Activated CD8-positive, alpha-beta memory T cell treated with anti-CD3 and anti-CD28 coated beads, Interleukin-2, amount 50 U/mL, for 48 hours (primary cell): ENCODE measurements around the gene BCL7A.
A peak's percentile ranks its signal among the peaks of the same experiment; 100 is the strongest.

ENCODE experiments used
- DNase-seq: peaks from one replicate; pipeline ENCODE4 v3.0.0-alpha.2; 2020

BCL7A gene

DNA sequence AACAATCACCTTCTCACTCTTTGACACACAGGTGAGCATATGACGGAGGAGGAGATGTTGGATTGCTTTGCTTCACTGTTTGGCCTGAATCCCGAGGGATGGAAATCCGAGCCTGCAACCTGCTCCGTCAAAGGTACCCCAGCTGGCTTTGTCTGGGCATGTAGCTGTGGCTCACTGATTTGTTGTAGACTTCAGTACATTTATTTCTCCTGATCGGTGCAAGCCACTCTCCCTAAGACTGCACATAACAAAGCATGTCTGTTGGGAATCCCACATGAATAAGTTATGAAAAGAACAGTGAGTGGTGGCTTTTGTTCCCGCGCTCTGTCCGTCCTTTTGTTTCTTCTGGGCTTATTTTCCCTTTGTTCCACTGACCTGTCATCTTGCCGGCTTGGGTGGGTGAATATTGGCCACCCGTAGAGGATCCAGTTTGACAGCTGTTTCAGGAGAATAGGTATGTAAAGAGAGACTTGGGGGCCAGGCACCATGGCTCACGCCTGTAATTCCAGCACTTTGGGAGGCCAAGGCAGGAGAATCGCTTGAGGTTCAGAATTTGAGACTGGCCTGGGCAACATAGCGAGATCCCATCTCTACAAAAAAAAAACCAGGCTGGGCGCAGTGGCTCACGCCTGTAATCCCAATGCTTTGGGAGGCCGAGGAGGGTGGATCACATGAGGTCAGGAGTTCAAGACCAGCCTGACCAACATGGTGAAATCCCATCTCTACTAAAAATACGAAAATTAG is 20.0 kb upstream of the BCL7A start:
- DNase-seq = no peak

DNA sequence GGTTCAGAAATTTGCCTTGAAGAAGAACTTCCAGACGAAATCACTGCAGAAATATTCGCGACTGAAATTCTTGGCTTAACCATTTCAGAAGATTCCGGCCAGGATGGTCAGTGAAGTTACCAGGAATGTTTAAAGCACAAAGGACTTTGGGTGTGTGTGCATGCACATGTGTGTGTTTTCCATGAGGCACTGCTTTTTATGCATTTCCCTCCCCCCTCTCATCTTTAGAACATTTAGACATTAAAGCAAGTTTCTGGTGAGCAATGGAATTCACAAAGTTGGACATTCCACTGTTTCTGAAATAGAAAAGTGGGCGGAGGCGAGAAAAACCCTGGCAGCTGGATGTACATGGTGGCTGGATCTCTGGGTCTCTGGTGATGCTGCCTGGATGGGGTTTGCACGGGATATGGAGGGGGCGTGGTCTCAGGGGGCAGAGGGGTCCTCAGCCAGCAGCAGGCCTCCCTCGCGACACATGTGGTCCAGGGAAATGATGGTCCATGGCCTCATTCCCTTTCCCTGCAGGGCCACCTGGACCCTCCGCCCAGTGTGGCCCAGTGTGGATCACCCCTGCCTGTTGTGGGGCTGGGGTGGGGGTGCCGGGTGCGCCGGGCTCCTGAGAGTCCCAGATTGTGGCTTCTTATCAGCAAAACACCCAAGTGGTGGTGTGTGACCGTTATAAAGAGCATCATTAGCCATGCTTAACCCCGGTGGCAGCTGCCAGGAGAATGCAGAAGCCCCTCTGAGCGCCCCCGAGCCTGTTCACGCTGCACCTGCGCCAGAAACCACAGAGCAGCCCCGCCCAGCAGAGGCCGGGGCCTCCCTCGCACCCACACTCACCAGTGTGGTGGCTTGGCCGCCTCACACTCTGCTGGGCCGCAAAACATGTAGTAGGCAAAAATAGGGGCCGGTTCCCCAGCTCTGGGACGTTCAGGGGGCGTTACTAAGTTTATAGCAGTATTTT is 17.8 kb upstream of the BCL7A start:
- no peak for DNase-seq

- no peak for DNase-seq
Observed at GRCh38 chr12:122004633-122005071, 17.0 kb upstream of the BCL7A start.

GRCh38 chr12:122005252-122005776 is 16.4 kb upstream of the BCL7A start:
- no peak for DNase-seq

DNA sequence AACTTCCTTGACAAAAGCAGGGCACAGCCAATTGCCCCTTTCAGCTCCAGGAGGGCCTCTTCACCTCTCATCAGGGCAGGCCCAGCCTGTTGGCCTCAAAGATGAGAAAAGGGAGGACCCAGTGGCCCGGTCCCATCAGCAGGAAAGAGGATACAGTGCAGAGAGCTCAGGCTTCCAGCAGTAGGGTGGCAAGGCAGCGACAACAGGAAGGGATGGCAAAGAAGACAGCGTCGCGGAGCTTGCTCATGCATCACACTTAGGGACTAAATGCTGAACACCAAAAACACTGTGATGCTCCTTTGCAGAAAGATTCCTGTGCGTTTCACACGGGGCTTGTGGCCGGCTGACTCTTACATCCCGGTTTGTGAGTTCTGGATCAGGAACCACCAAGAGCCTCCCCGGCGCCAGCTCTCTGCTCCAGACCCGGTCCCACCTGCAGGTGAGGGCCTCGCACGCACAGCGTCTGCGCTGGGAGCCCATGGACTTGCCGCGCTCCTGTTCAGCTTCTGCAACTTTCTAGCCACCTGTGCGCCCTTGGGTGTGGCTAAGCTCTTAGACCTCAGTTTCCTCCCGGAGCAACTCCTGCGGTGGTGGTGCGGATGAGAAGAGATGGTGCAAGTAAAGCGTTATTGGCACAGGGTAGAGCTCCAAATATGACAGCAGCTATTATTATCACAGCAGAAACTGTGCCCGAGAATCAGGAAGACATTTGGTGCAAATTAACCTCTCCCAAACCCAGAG is 15.3 kb upstream of the BCL7A start:
- DNase-seq = no peak

DNA sequence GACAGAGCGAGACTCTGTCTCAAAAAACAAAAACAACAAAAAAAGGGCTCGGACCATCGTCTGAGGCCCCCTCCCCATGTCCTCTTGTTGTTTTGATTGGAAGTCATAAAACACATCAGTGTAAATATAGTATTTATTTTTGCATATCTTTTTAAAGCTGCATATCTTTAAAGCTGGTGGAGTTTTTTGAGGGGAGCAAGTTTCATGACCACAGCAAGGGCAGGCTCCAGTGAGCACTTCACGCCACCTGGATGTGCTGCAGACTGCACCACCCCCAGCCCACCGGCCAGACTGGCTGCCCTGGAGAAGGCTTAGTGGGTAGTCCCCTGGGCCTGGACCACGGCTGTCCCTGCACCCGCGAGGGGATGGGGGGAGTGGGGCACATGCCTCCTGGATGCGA is 11.9 kb upstream of the BCL7A start:
- DNase-seq = no peak

DNA sequence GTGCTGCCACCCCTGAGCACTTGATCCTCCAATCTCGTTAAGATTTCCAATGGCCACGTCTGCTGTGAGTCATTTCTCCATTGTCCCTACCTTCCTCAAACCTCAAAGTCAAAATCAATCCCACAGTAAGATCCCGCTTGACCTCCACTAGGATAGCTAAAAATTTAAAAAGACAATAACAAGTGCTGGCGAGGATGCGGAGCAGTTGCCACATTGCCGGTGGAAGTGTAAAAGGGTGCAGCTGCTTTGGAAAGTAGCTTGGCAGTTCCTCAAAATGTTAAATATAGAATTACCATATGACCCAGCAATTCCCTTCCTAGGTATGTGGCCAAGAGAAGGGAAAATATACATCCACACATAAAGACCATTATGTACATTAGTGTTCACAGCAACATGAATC is 9.5 kb upstream of the BCL7A start:
- DNase-seq = no peak

DNA sequence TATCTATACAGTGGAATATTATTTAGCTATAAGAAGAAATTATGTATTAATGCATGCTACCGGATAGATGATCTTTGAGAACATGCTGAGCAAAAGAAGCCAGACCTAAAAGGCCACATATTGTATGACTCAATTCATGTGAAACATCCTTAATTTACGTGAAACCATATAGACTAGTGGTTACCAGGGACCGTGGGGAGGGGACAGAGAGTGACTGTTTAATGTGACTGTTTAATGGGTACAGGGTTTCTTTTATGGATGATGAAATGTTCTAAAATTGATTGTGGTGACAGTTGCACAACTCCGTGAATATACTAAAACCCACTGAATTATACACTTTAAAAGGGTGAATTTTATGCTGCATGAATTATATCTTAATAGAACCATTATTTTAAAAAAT is 8.5 kb upstream of the BCL7A start:
- DNase-seq = no peak

GRCh38 chr12:122013791-122014590 is 7.7 kb upstream of the BCL7A start:
- DNase-seq = no peak

- DNase-seq = no peak
Observed at GRCh38 chr12:122014781-122015180, 6.9 kb upstream of the BCL7A start.

DNA sequence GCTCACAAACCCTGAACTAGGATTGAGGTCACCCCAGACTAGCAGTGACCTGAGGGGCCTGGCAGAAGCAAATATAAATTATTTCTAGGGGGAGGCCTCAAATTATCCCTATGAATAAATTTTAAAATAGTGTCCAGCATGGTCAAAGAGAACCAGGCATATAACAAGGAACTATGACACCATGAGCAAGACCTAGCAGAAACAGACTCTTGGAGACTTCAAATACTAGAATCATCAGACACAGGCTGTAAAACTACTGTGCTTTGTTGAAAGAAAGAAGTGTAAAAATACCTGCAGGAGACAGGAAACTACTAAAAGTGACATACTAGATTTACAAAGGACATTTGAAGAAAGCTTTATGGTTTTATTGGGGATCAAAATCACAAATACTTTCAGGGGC is 3.2 kb upstream of the BCL7A start:
- no peak for DNase-seq

DNA sequence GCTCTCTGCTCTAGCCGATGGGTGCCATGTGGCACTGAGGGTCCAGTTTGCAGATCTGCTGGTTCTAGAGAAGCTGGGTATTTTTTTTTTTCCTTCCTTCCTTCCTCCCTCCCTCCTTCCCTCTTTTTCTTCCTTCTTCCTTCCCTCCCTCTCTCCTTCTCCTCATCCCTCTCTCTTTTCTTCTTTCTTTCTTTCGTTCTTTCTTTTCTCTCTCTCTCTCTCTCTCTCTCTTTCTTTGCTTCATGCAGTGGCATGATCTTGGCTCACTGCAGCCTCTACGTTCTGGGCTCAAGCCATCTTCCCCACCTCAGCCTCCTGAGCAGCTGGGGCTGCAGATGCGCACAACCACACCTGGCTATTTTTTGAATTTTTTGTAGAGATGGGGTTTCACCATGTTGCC is 2.7 kb upstream of the BCL7A start:
- DNase-seq = no peak

DNA sequence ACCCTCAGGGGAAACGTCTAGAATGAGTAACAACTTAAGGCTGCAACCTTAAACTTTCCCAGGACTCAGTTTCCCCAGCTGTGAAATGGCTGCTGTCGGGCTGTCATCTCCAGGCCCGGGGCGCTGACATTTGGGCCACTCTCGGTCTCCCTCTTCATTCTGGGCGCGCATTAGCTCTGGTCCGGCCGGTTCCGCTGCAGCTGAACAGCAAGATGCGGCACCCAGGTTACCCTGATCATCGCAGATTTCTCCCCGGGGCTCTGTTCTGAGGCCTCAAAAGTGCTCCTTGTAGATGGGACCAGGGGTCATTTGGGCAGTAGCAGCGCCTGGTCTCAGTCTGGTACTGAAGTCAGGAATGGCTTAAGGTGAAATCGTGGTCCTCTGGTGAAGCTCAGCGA is 890 bp upstream of the BCL7A start:
- no peak for DNase-seq

DNA sequence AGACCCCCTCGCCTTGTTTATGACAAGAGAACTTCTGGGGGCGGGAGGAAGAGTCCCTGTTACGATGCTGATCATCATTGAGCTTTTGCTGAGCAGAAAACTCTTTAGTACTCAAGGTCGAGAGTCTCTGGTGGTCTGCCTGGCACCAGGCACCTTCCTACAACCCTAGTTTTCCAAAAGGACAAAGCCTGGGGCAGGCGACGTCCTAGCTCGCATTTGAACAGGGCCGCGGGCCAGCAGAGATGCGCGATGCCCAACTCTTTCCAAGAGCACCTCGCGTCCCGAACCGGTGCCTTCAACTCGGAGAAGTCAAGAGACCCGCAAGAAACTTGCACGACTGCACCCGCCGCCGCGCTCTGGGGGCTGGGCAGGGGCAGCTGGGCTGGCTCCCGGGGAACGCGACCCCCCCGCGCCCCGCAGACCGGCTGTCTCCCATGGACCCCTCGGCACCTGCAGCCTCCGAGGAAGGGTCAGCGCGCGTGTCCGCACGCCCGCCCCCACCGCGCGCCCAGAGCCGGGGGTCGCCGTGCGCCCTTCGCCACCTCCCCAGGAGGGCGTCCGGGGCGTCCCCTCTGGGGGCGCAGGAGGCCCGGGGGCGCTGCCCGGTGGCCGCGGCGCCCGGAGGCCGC is 377 bp upstream of the BCL7A start:
- DNase-seq = peak; percentile 67

DNA sequence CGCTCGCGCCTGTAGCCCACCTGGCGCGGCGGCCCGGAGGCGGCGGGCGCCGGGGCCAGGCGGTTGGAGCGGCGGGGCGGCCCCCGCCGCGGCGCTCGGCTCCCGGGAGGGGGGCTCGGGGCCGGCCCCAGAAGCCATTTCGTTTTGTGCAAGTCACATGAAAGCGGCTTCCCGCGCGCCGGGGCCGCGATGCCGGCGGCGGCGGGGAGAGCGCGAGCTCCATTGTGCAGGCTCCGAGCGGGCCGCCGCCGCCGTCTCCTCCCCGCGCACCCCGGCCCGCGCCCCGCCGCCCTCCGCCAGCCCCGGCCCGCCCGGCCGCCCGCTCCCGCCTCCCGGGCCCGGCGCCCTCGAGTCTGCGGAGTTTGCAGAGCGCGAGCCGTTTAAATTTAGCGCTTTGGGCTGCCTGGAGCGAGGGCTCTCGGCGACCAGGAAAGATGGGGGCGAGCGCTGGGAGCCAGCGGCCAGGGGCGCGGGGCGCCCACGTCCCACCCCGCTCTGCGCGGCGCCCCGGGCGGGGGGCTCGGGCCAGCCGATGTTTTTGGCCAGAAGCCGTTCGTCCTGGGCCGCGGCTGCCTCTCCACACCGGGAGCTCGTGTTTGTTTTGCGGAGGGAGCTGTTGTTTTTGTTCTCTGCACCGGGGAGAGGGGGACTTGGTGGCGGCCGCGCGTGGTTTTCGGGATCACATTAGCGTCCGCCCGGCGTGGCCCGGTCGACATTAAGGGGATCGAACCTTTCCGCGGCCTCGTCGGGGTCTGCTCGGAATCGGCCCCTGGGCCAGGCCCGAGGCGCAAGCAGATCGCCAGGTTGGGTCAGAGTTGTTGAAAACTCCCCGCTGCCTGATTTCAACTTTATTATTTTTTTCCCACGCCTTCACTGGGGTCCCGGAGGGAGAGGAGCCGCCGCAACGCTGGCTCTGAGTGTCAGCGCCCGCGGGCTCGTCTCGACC is 982 bp downstream of the BCL7A start:
- peak; percentile 69 for DNase-seq

DNA sequence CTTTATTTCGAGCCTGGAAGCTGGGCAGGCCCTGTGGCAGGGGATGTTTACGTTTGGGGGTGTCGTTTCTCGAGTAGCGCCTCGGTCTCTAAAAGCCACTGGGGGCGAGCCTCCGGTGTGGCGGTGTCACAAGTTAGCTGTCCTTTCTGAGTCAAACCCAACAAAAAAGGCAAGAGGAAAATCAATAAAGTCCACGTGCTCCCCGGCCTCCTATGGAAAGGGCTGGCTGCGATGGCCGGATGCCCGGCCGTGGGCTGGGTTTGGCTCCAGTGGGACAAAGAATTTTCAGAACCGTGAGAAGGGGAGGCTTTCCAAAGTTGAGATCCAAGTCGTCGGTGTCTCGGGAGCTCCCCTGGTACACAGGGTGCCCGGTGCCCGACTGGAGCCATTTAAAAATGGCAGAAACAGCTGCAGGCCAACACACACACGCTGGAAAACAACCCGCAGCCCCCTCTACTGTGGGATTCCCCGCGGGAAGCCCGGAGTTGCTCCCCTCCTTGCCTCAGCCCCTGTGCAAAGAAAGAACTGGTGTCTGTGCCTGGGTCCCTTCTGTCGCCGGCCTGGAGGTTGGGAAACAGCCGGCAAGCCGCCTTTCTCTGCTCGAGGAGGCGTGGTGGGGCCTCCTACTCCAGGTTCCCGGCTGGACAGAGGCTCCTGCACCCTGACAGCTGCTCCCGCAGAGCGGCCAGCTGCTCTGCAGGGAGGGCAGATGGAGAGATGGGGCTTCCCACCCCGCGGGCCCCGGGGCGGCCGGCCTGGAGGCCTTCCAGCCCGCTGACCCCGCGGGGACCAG is 1.9 kb downstream of the BCL7A start:
- DNase-seq = peak; percentile 65

DNA sequence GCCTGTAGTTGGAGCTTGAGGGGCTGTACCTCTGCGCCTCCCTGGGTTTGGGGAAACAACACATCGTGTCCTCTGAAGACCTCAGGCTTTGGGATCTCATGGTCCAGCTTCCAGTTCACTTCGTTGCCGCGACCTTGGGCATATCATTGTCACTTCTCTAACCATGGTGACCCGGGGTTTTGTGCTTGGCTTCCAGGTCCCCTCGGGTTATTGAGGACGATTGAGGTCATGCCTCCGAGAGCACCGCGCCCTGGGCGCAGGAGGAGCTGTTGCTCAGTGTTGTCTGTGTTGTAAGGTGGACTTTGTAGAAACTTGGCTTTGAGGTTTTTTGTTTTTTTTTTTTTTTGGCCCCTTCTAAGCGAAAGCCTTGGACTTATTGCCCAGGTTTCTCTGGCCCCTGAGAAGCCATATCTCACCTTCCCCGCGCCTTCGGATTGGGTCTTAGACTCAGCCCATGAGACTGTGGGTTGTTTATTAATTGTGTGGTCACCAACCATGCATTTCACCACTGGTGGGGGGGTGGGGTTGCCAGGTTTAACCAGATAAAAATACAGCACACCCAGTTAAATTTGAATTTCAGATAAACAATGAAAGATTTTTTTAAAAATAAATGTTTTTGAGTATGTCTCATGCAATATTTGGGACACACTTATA is 2.6 kb downstream of the BCL7A start:
- DNase-seq = no peak

- no peak for DNase-seq
Observed at GRCh38 chr12:122026706-122027333, 5.1 kb downstream of the BCL7A start.
